GM21529 (cell line): Measurements from ENCODE around the gene BPGM.
"Not testable (repeated sequence)": the region's sequence is repeated elsewhere in the genome, so short reads cannot be mapped to it uniquely, and the experiment has no call there.

Experiments
- ATAC-seq: cut with Tn5 transposase; IDR thresholded peaks from one replicate; pipeline ENCODE4 v1.9.1; 2021; ENCODE audit not compliant: unreplicated experiment

Gene BPGM

GRCh38 chr7:134630893-134631292, 15.8 kb upstream of the BPGM start:
- no peak for ATAC-seq

GRCh38 chr7:134632052-134632451, 14.6 kb upstream of the BPGM start:
- ATAC-seq: no peak

- no peak for ATAC-seq
Measured at GRCh38 chr7:134632937-134633540, 13.6 kb upstream of the BPGM start.

- ATAC-seq: peak; percentile 97
Measured at GRCh38 chr7:134636008-134636449, 10.6 kb upstream of the BPGM start.

GRCh38 chr7:134637441-134637840, 9.2 kb upstream of the BPGM start:
- ATAC-seq: no peak

- no peak for ATAC-seq
Measured at GRCh38 chr7:134637934-134638719, 8.5 kb upstream of the BPGM start.

- ATAC-seq: no peak
Measured at GRCh38 chr7:134639061-134639460, 7.6 kb upstream of the BPGM start.

GRCh38 chr7:134639683-134640279, 6.9 kb upstream of the BPGM start:
- ATAC-seq: no peak

- no peak for ATAC-seq
Measured at GRCh38 chr7:134640842-134641715, 5.6 kb upstream of the BPGM start.

GRCh38 chr7:134641981-134642380, 4.7 kb upstream of the BPGM start:
- not testable (repeated sequence) for ATAC-seq

- no peak for ATAC-seq
Measured at GRCh38 chr7:134643131-134643530, 3.5 kb upstream of the BPGM start.

GRCh38 chr7:134645478-134645877, 1.2 kb upstream of the BPGM start:
- no peak for ATAC-seq

- no peak for ATAC-seq
Measured at GRCh38 chr7:134645935-134646334, 718 bp upstream of the BPGM start.

GRCh38 chr7:134648456-134648855, 1.8 kb downstream of the BPGM start:
- ATAC-seq: no peak

GRCh38 chr7:134649226-134649775, 2.6 kb downstream of the BPGM start:
- ATAC-seq: no peak

- no peak for ATAC-seq
Measured at GRCh38 chr7:134651991-134652390, 5.3 kb downstream of the BPGM start.

- ATAC-seq: no peak
Measured at GRCh38 chr7:134654104-134654775, 7.6 kb downstream of the BPGM start.

GRCh38 chr7:134657526-134657925, 10.9 kb downstream of the BPGM start:
- no peak for ATAC-seq

- ATAC-seq: no peak
Measured at GRCh38 chr7:134660242-134660785, 13.7 kb downstream of the BPGM start.

GRCh38 chr7:134660961-134661376, 14.3 kb downstream of the BPGM start:
- no peak for ATAC-seq
